PC-3 (cell line): ENCODE measurements around the gene MYO9A. TPM values are rescaled to one million over a fixed set of nuclear protein-coding genes. Genes with fewer than 3 reads are reported as not detected.

ENCODE experiments used
- ATAC-seq: fragments of 200-7000 bp; cut with Tn5 transposase; 2 replicates; pipeline ENCODE4 v1.9.1; 2020; ENCODE audit warnings: mild to moderate bottlenecking, moderate library complexity
- BruUV-seq: library from RNA; stranded (reverse); fragments of 400-500 nt; replicated peaks from 2 replicates; lab custom pipeline; 2021; lab: Mats Ljungman, UMichigan
- CTCF ChIA-PET: fragments of 300-600 bp; sonication (Branson Sonifier 250); formaldehyde crosslinking; loops from one replicate; lab custom pipeline; 2022; ENCODE audit warnings: antibody characterized with exemption; lab: Charles Lee
- POLR2A ChIA-PET: fragments of 300-600 bp; sonication (Branson Sonifier 250); formaldehyde crosslinking; loops from one replicate; lab custom pipeline; 2022; ENCODE audit warnings: antibody characterized with exemption; ENCODE audit not compliant: unreplicated experiment; lab: Charles Lee
- DNase-seq: peaks from one replicate; pipeline ENCODE4 v3.0.0-alpha.2; 2015
- H2AFZ ChIP-seq: fragments of 300-600 bp; sonication (generic); 2 replicates; pipeline ENCODE4 v1.6.0; 2016; ENCODE audit warnings: antibody characterized with exemption, low read length
- H3F3A ChIP-seq: fragments of 300-600 bp; sonication (generic); one replicate; pipeline ENCODE4 v1.6.0; 2017; ENCODE audit warnings: antibody characterized with exemption, low read length, control low read depth, mild to moderate bottlenecking; ENCODE audit not compliant: unreplicated experiment
- H3K27ac ChIP-seq: fragments of 300-600 bp; sonication (generic); 2 replicates; pipeline ENCODE4 v1.5.1; 2016; ENCODE audit warnings: mild to moderate bottlenecking, low read length
- H3K27me3 ChIP-seq: fragments of 300-600 bp; sonication (generic); 2 replicates; pipeline ENCODE4 v1.6.1; 2016; ENCODE audit warnings: low read length, mixed read lengths
- H3K36me3 ChIP-seq: fragments of 300-600 bp; sonication (generic); 2 replicates; pipeline ENCODE4 v1.6.1; 2016; ENCODE audit warnings: low read depth, mixed run types, low read length, mixed read lengths
- H3K4me1 ChIP-seq: fragments of 300-600 bp; sonication (generic); 2 replicates; pipeline ENCODE4 v1.5.1; 2016; ENCODE audit warnings: low read length; ENCODE audit not compliant: insufficient read depth
- H3K4me2 ChIP-seq: fragments of 300-600 bp; sonication (generic); 2 replicates; pipeline ENCODE4 v1.6.0; 2016; ENCODE audit warnings: low read length
- H3K4me3 ChIP-seq: fragments of 300-600 bp; sonication (generic); 2 replicates; pipeline ENCODE4 v1.5.1; 2016; ENCODE audit warnings: mild to moderate bottlenecking, low read length, mixed read lengths
- H3K79me2 ChIP-seq: fragments of 300-600 bp; sonication (generic); 2 replicates; pipeline ENCODE4 v1.6.1; 2017; ENCODE audit warnings: low read length, mixed read lengths
- H3K9ac ChIP-seq: fragments of 300-600 bp; sonication (generic); 2 replicates; pipeline ENCODE4 v1.6.0; 2016; ENCODE audit warnings: mild to moderate bottlenecking, low read length
- H3K9me2 ChIP-seq: fragments of 300-600 bp; sonication (generic); replicated peaks from 2 replicates; pipeline ENCODE4 v1.6.1; 2016; ENCODE audit warnings: mixed run types, low read length, mixed read lengths
- H3K9me3 ChIP-seq: fragments of 300-600 bp; sonication (generic); 2 replicates; pipeline ENCODE4 v1.6.1; 2016; ENCODE audit warnings: low read length, mixed read lengths
- H4K20me1 ChIP-seq: fragments of 300-600 bp; sonication (generic); 2 replicates; pipeline ENCODE4 v1.6.1; 2016; ENCODE audit warnings: low read length, mixed read lengths
- EZH2 ChIP-seq: fragments of 300-600 bp; sonication (generic); IDR thresholded peaks from one replicate; pipeline ENCODE4 v1.6.1; 2017; ENCODE audit warnings: antibody characterized with exemption, mild to moderate bottlenecking, low read length; ENCODE audit not compliant: unreplicated experiment
- EZH2phosphoT487 ChIP-seq: fragments of 300-600 bp; sonication (generic); IDR thresholded peaks from 2 replicates; pipeline ENCODE4 v1.6.1; 2018; ENCODE audit warnings: mild to moderate bottlenecking, antibody characterized with exemption, low read length, borderline replicate concordance
- intact Hi-C: fragments of 100-400 bp; cut with micrococcal nuclease; formaldehyde crosslinking; loops from 2 replicates; pipeline ENCODE4 v1.9.0; 2023
- total RNA-seq: library from RNA; depleted of rRNA; stranded (reverse); fragments of >200 nt; gene quantifications from 2 replicates; pipeline ENCODE4 v1.2.3, GENCODE V29; 2014
- TF ChIP-seq, protein P1 (sequence below): fragments of 300-600 bp; sonication (generic); conservative IDR thresholded peaks from 2 replicates; pipeline ENCODE4 v1.5.1; 2017; ENCODE audit warnings: antibody characterized with exemption, low read depth, mild to moderate bottlenecking, low read length

The MYO9A gene
- total RNA-seq, 1 experiment from 2014 or later, result 18.3 TPM

DNA sequence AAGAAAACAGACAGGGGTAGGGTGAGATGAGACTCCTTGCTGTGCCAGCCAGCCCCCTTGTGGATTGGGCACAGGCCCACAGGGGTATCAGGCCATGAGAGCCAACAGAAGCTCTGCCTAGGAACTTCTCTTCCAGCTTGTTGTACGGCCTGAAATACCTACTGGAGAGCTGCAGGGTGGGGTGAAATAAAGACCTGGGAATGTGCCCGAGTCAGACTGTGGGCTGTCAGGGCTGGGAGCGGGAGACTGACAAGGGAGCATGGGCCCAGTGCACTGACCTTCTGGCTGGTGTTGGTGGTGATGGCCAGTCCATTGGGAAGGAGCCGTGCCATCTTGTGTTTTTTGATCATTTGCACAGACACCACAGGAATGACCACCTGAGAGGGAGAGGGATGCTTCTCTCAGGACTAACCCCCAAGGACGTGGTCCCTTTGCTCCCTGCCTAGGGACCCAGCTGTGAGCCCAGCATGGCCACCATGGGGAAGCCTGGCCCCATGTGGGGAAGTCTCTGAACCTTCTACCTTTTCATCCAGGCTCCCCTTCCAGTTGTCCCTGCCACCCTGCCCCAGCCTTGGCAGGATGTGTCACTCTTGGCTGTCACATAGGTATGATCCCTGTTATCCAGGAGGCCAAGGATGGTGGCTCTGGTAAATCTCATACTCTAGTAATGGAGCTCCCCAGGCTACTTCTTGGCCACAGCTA lies 48.9 kb upstream of the MYO9A start:
- intact Hi-C loops, result no loop called here
- Histone ChIP-seq H3K4me2 (no peak overlapping the region), H3K9me2 (no peaks in the 10 kb centered on the region), H3K4me1 (peaks cover 18% of the 10 kb centered on the region), H3K27ac (no peak overlapping the region), H3K27me3 (no peaks in the 10 kb centered on the region), H2AFZ (no peak overlapping the region), H3K4me3 (no peak overlapping the region), H3K79me2 (no peaks in the 10 kb centered on the region), H3K36me3 (no peaks in the 10 kb centered on the region), H3F3A (no peaks in the 10 kb centered on the region), H3K9me3 (no peaks in the 10 kb centered on the region), H3K9ac (no peak overlapping the region), H4K20me1 (no peaks in the 10 kb centered on the region)
- DNase-seq (no peak), ATAC-seq (no peak)
- TF ChIP-seq, protein P1, sequence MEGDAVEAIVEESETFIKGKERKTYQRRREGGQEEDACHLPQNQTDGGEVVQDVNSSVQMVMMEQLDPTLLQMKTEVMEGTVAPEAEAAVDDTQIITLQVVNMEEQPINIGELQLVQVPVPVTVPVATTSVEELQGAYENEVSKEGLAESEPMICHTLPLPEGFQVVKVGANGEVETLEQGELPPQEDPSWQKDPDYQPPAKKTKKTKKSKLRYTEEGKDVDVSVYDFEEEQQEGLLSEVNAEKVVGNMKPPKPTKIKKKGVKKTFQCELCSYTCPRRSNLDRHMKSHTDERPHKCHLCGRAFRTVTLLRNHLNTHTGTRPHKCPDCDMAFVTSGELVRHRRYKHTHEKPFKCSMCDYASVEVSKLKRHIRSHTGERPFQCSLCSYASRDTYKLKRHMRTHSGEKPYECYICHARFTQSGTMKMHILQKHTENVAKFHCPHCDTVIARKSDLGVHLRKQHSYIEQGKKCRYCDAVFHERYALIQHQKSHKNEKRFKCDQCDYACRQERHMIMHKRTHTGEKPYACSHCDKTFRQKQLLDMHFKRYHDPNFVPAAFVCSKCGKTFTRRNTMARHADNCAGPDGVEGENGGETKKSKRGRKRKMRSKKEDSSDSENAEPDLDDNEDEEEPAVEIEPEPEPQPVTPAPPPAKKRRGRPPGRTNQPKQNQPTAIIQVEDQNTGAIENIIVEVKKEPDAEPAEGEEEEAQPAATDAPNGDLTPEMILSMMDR, result no peak
- TF ChIP-seq EZH2, result no peak
- TF ChIP-seq EZH2phosphoT487, result no peak
- ChIA-PET POLR2A (no interaction called here), CTCF (no interaction called here)
- BruUV-seq, result no TSS peak

DNA sequence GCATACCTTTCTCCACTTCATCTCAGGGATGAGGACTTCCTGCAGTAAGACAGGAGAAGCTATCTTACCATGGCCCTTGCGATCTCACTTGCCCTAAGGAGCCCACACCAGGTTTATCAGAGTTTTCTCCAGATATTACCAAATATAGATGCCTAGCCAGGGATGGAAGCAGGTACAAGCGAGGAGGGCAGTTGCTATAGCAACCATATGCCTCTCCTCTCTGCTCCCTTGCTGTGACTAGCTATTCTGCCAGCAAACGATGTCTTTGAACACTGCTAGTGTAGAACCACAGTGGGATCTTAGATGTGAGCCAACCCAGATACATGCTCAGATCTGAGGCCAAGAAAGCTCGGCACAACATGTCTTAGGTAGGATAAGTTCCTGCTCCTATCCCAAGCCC lies 45.8 kb upstream of the MYO9A start:
- no peaks in the 10 kb centered on the region for H3K9me2 ChIP-seq
- ChIA-PET CTCF (no interaction called here), POLR2A (no interaction called here)
- H3K9ac ChIP-seq, result no peak overlapping the region
- DNase-seq, result no peak
- H3K4me3 ChIP-seq, result no peak overlapping the region
- no peaks in the 10 kb centered on the region for H3K36me3 ChIP-seq
- H3K9me3 ChIP-seq, result no peaks in the 10 kb centered on the region
- no peaks in the 10 kb centered on the region for H3K79me2 ChIP-seq
- H4K20me1 ChIP-seq, result no peaks in the 10 kb centered on the region
- intact Hi-C loops, result no loop called here
- no TSS peak for BruUV-seq
- H3K4me2 ChIP-seq, result no peak overlapping the region
- H3F3A ChIP-seq, result no peaks in the 10 kb centered on the region
- peaks cover 12% of the 10 kb centered on the region for H3K4me1 ChIP-seq
- no peaks in the 10 kb centered on the region for H3K27me3 ChIP-seq
- no peak overlapping the region for H3K27ac ChIP-seq
- TF ChIP-seq, protein P1, result no peak
- TF ChIP-seq EZH2 (no peak), EZH2phosphoT487 (no peak)
- H2AFZ ChIP-seq, result no peak overlapping the region
- ATAC-seq, result no peak

DNA sequence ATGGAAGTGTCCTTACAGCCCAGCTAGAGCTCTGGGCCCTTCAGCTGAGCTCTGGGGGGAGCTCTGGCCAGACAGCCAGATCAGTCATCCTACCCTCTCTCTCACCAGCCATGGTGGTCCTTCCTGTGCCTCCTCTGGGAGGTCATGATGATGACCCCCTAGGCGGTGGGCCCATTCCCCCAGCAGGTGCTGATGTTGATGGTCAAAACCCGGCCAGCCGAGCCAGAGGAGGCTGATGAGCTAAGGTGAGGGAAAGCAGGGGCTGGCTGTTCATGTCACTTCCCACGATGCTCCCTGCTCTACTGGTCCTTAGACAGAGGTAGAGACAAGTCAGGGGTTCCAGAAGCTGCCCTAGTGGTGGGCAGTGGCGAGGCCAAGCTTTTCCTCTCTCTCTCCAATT lies 44.6 kb upstream of the MYO9A start:
- Histone ChIP-seq H3K27ac (no peak overlapping the region), H3K9ac (no peak overlapping the region)
- no TSS peak for BruUV-seq

More for the DNA sequence above, 44.6 kb upstream of the MYO9A start:
- no peak overlapping the region for H3K4me3 ChIP-seq
- ATAC-seq, result no peak
- H3F3A ChIP-seq, result no peaks in the 10 kb centered on the region
- CTCF ChIA-PET, result no interaction called here
- H4K20me1 ChIP-seq, result no peaks in the 10 kb centered on the region
- no peak overlapping the region for H3K4me2 ChIP-seq
- no peaks in the 10 kb centered on the region for H3K36me3 ChIP-seq
- H2AFZ ChIP-seq, result no peak overlapping the region
- DNase-seq, result no peak
- H3K9me3 ChIP-seq, result no peaks in the 10 kb centered on the region
- H3K9me2 ChIP-seq, result no peaks in the 10 kb centered on the region
- H3K27me3 ChIP-seq, result no peaks in the 10 kb centered on the region
- no peaks in the 10 kb centered on the region for H3K79me2 ChIP-seq
- intact Hi-C loops, result no loop called here
- TF ChIP-seq, protein P1, result no peak
- TF ChIP-seq EZH2, result no peak
- TF ChIP-seq EZH2phosphoT487, result no peak
- POLR2A ChIA-PET, result no interaction called here
- peaks cover under 1% of the 10 kb centered on the region for H3K4me1 ChIP-seq
